Measurements from ENCODE around the gene TMCC2. TPM values are rescaled to one million over a fixed set of nuclear protein-coding genes. Genes with fewer than 3 reads are reported as not detected.

Gene TMCC2
- total and polyA plus RNA-seq, 2 donors (not counting 1 experiment from before 2014, with no cell fraction given), result 2.0 to 4.0 TPM

- Histone ChIP-seq H3K9me3 (ENCODE audit: control extremely low read depth in 1 of 3, control insufficient read depth in 2 of 3, insufficient read depth in 1 of 3, low read length in 2 of 3) (no peaks in the 10 kb centered on the region), H3K4me1 (ENCODE audit: control insufficient read depth in 2 of 2, insufficient read depth in 2 of 2, low read length in 2 of 2) (no peaks in the 10 kb centered on the region), H3K9ac (ENCODE audit: low read length) (no peak overlapping the region), H4K20me1 (ENCODE audit: control insufficient read depth, insufficient read depth, low read length, poor library complexity, severe bottlenecking) (no peaks in the 10 kb centered on the region), H3K79me2 (ENCODE audit: control insufficient read depth, insufficient read depth, low read length) (no peaks in the 10 kb centered on the region), H3K27ac (ENCODE audit: low read length in 2 of 2) (no peak overlapping the region), H3K4me2 (replicated peaks; ENCODE audit: low read depth, low read length, poor library complexity, severe bottlenecking) (no peak overlapping the region), H2AFZ (ENCODE audit: insufficient read depth, low read depth, low read length, poor library complexity, severe bottlenecking) (no peak overlapping the region), H3K27me3 (replicated peaks in 1 of 4; ENCODE audit: control extremely low read depth in 1 of 4, control insufficient read depth in 3 of 4, insufficient read depth in 4 of 4, low read length in 3 of 4) (no peaks in the 10 kb centered on the region), H3K4me3 (ENCODE audit: control extremely low read depth in 1 of 5, extremely low read depth in 1 of 5, insufficient read depth in 1 of 5, low read depth in 2 of 5, low read length in 4 of 5) (no peak overlapping the region), H3K36me3 (replicated peaks in 1 of 2; ENCODE audit: control extremely low read depth in 1 of 2, control insufficient read depth in 1 of 2, extremely low read depth in 1 of 2, insufficient read depth in 2 of 2, low read length in 1 of 2) (no peaks in the 10 kb centered on the region)
- no peak for DNase-seq
- TF ChIP-seq, protein P1, sequence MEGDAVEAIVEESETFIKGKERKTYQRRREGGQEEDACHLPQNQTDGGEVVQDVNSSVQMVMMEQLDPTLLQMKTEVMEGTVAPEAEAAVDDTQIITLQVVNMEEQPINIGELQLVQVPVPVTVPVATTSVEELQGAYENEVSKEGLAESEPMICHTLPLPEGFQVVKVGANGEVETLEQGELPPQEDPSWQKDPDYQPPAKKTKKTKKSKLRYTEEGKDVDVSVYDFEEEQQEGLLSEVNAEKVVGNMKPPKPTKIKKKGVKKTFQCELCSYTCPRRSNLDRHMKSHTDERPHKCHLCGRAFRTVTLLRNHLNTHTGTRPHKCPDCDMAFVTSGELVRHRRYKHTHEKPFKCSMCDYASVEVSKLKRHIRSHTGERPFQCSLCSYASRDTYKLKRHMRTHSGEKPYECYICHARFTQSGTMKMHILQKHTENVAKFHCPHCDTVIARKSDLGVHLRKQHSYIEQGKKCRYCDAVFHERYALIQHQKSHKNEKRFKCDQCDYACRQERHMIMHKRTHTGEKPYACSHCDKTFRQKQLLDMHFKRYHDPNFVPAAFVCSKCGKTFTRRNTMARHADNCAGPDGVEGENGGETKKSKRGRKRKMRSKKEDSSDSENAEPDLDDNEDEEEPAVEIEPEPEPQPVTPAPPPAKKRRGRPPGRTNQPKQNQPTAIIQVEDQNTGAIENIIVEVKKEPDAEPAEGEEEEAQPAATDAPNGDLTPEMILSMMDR (IDR thresholded peaks at IDR 0.05), result no peak
- no peak for TF ChIP-seq EZH2 (IDR thresholded peaks at IDR 0.05; ENCODE audit: borderline replicate concordance, insufficient read depth, low read depth, low read length, poor library complexity, severe bottlenecking)
- POLR2A ChIA-PET, result no interaction called here
- CTCF ChIA-PET, result interaction anchor here (1.2 kb wide), 1 partner anchor 20 kb away, joined by 4 read pairs; no protein-coding TSS in a partner anchor
- Mint-ChIP-seq H3K27me3 (no peaks in the 10 kb centered on the region), H3K4me3 (no peak overlapping the region), H3K4me1 (no peaks in the 10 kb centered on the region), H3K27ac (no peak overlapping the region), H3K9me3 (ENCODE audit: insufficient read depth) (no peaks in the 10 kb centered on the region)
- 89% methylated on average over 4 of the region's 4 CpGs for WGBS (ENCODE audit: insufficient coverage)
- intact Hi-C loops (cut with micrococcal nuclease), result no loop called here
- ATAC-seq (ENCODE audit: low read depth), result no peak
Observed at GRCh38 chr1:205249651-205250050, 21.9 kb downstream of the TMCC2 start.

DNA sequence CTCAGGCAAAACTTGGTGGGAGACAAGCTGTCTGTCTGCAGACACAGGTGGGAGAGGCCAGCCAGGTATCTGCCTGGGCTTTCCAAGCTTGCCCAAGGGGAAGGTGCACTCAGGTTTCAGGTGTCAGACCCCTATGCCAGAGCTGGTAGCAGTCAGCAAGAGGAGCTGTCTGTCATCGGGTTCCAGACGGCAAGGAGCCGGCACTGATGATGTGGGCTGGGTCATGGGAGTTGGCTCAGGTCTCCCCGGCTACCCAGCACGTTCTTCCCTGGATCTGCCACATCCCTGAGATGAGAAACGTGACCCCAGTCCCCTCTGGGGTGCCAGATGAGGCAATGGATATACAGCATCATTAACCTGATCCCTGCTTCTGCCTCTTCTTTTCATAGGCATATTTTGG lies 23.0 kb downstream of the TMCC2 start:
- H3K4me1 Mint-ChIP-seq, result no peaks in the 10 kb centered on the region
- CTCF ChIA-PET, result interaction anchor here (0.9 to 1.2 kb wide), 3 partner anchors 19 to 74 kb away, joined by 3 to 4 read pairs (median 3); no protein-coding TSS in a partner anchor
- no peaks in the 10 kb centered on the region for H3K79me2 ChIP-seq (ENCODE audit: control insufficient read depth, insufficient read depth, low read length)
- no peaks in the 10 kb centered on the region for H3K4me1 ChIP-seq (ENCODE audit: control insufficient read depth in 2 of 2, insufficient read depth in 2 of 2, low read length in 2 of 2)
- no peaks in the 10 kb centered on the region for H3K9me3 ChIP-seq (ENCODE audit: control extremely low read depth in 1 of 3, control insufficient read depth in 2 of 3, insufficient read depth in 1 of 3, low read length in 2 of 3)
- H3K36me3 ChIP-seq (replicated peaks in 1 of 2; ENCODE audit: control extremely low read depth in 1 of 2, control insufficient read depth in 1 of 2, extremely low read depth in 1 of 2, insufficient read depth in 2 of 2, low read length in 1 of 2), result no peaks in the 10 kb centered on the region
- H3K27ac Mint-ChIP-seq, result no peak overlapping the region
- ATAC-seq (ENCODE audit: low read depth), result no peak
- no peak overlapping the region for H3K4me2 ChIP-seq (replicated peaks; ENCODE audit: low read depth, low read length, poor library complexity, severe bottlenecking)
- WGBS (ENCODE audit: insufficient coverage), result 90% methylated on average over 5 of the region's 6 CpGs
- TF ChIP-seq, protein P1 (IDR thresholded peaks at IDR 0.05), result no peak
- TF ChIP-seq EZH2 (IDR thresholded peaks at IDR 0.05; ENCODE audit: borderline replicate concordance, insufficient read depth, low read depth, low read length, poor library complexity, severe bottlenecking), result no peak
- no peak overlapping the region for H3K9ac ChIP-seq (ENCODE audit: low read length)
- no peak overlapping the region for H2AFZ ChIP-seq (ENCODE audit: insufficient read depth, low read depth, low read length, poor library complexity, severe bottlenecking)
- no peaks in the 10 kb centered on the region for H3K27me3 Mint-ChIP-seq
- H3K27ac ChIP-seq (ENCODE audit: low read length in 2 of 2), result no peak overlapping the region
- H3K9me3 Mint-ChIP-seq (ENCODE audit: insufficient read depth), result no peaks in the 10 kb centered on the region
- POLR2A ChIA-PET, result no interaction called here
- intact Hi-C loops (cut with micrococcal nuclease), result no loop called here
- no peaks in the 10 kb centered on the region for H4K20me1 ChIP-seq (ENCODE audit: control insufficient read depth, insufficient read depth, low read length, poor library complexity, severe bottlenecking)
- DNase-seq, result no peak
- no peaks in the 10 kb centered on the region for H3K27me3 ChIP-seq (replicated peaks in 1 of 4; ENCODE audit: control extremely low read depth in 1 of 4, control insufficient read depth in 3 of 4, insufficient read depth in 4 of 4, low read length in 3 of 4)
- H3K4me3 ChIP-seq (ENCODE audit: control extremely low read depth in 1 of 5, extremely low read depth in 1 of 5, insufficient read depth in 1 of 5, low read depth in 2 of 5, low read length in 4 of 5), result no peak overlapping the region
- H3K4me3 Mint-ChIP-seq, result no peak overlapping the region
